Activated CD4-positive, CD25-positive, alpha-beta regulatory T cell treated with anti-CD3 and anti-CD28 coated beads, Interleukin-2, amount 50 U/mL, for 24 hours (primary cell): ENCODE results near the gene UBA6.
"Not testable (repeated sequence)": the region's sequence is repeated elsewhere in the genome, so short reads cannot be mapped to it uniquely, and the experiment has no call there.

Source experiments
- ATAC-seq, 2 donors: fragments of 150-1000 bp; cut with Tn5 transposase; one replicate each; pipeline ENCODE4 v1.10.0; 2021; ENCODE audit warnings: mild to moderate bottlenecking in 1 of 2, moderate library complexity in 1 of 2

Gene UBA6

GRCh38 chr4:67659065-67659464 is 41.9 kb downstream of the UBA6 start:
- ATAC-seq, result peak in 1 of 2 donors; percentile 63

GRCh38 chr4:67658302-67658701 is 42.7 kb downstream of the UBA6 start:
- ATAC-seq, result peak; percentile 78 to 85

GRCh38 chr4:67651536-67651935 is 49.4 kb downstream of the UBA6 start:
- ATAC-seq, result no peak

GRCh38 chr4:67638136-67638535 is 62.8 kb downstream of the UBA6 start:
- ATAC-seq, result no peak

- ATAC-seq, result not testable (repeated sequence)
Measured at GRCh38 chr4:67636978-67637377, 64.0 kb downstream of the UBA6 start.

- ATAC-seq, result no peak
Measured at GRCh38 chr4:67635331-67635730, 65.6 kb downstream of the UBA6 start.

GRCh38 chr4:67634741-67635140 is 66.2 kb downstream of the UBA6 start:
- ATAC-seq, result no peak

GRCh38 chr4:67632492-67632891 is 68.5 kb downstream of the UBA6 start:
- ATAC-seq, result peak in 1 of 2 donors; percentile 60

GRCh38 chr4:67624939-67625338 is 76.0 kb downstream of the UBA6 start:
- ATAC-seq, result no peak

GRCh38 chr4:67616478-67616877 is 84.5 kb downstream of the UBA6 start:
- no peak for ATAC-seq

GRCh38 chr4:67615119-67615518 is 85.8 kb downstream of the UBA6 start:
- no peak for ATAC-seq

- ATAC-seq, result no peak
Measured at GRCh38 chr4:67614186-67614585, 86.8 kb downstream of the UBA6 start.

GRCh38 chr4:67608027-67608426 is 92.9 kb downstream of the UBA6 start:
- ATAC-seq, result no peak

GRCh38 chr4:67604749-67605148 is 96.2 kb downstream of the UBA6 start:
- no peak for ATAC-seq

- no peak for ATAC-seq
Measured at GRCh38 chr4:67604029-67604381, 97.0 kb downstream of the UBA6 start.

GRCh38 chr4:67603310-67604028 is 97.5 kb downstream of the UBA6 start:
- ATAC-seq, result no peak

GRCh38 chr4:67593741-67594175 is 107.2 kb downstream of the UBA6 start:
- no peak for ATAC-seq

GRCh38 chr4:67587156-67587555 is 113.8 kb downstream of the UBA6 start:
- no peak for ATAC-seq

- ATAC-seq, result no peak
Measured at GRCh38 chr4:67584496-67584895, 116.5 kb downstream of the UBA6 start.

- no peak for ATAC-seq
Measured at GRCh38 chr4:67581913-67582312, 119.0 kb downstream of the UBA6 start.

- peak; percentile 65 to 70 for ATAC-seq
Measured at GRCh38 chr4:67581208-67581857, 119.6 kb downstream of the UBA6 start.

GRCh38 chr4:67580577-67580976 is 120.4 kb downstream of the UBA6 start:
- ATAC-seq, result peak; percentile 44 to 65

GRCh38 chr4:67576538-67576937 is 124.4 kb downstream of the UBA6 start:
- no peak for ATAC-seq

- no peak for ATAC-seq
Measured at GRCh38 chr4:67576059-67576466, 124.9 kb downstream of the UBA6 start.
